ACHN (cell line): Measurements from ENCODE around the gene HOXA2.
A peak's percentile ranks its signal among the peaks of the same experiment; 100 is the strongest.

Experiments
- DNase-seq: peaks from one replicate; pipeline ENCODE4 v3.0.0-alpha.2; 2015
- in situ Hi-C: cut with HindIII; loops from 2 replicates; pipeline ENCODE4 v1.10.0; 2017; ENCODE audit warnings: low sequenced_read_pairs, low pct_ligation_motif_present, low pct_unique_long_range_greater_than_20kb

The HOXA2 gene

GRCh38 chr7:27116031-27116961, 13.8 kb upstream of the HOXA2 start:
- in situ Hi-C loops = no loop called here
- peak; percentile 40 for DNase-seq

DNA sequence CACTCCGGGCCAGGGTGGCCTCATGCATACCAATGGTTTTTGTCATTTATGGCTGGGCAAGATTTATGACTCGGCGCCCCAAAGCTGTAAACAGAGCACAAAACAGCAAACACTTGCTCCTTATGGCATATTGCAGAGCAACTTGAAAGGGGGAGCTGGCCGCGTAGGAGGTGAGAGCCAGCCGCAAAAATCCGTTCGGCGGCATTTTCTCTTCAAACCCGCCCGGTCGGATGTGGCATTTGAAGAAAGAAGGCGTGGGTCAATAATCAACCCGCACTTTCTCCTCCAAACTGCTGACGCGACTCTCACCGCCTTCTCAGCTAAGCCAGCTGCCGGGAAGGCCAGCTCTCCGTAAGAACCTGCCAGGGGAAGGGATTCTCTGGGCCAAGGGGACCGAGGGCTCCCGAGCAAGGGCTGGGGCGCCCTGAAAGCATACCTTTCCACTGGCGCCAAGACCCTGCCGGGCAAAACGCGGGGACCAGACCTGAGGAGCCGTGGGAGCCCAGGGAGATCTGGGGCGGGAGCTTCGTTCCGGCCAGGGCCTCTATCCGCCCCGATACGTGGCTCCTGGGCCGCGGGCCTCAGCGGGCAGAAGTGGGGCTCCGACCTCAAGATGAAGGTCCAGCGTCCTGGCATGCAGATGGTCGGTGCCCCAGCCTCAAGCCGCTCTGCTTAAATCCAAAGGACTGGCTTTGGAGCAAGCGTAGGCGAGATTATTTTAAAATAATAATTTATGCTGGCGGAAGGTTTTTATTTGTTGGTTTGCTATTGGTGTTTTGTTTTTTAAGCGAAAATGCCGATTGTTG, 12.9 kb upstream of the HOXA2 start:
- DNase-seq = peak; percentile 96
- in situ Hi-C loops = no loop called here

DNA sequence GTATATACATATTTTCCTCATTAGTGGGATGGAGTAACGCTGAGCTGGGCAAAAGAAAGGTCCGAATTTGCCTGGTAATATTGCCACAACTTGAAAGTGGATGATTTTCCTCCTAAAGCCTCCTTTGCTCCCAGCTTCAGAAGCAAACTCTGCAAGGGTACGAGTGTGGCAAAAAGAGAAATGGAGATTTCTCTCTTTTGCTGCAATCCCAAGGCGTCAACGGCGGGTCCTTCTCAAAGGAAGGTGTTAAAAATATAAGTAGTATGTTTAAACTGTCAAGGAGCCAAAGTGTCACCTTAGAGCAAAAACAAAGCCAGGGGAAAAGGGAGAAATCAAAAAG, 12.4 kb upstream of the HOXA2 start:
- no peak for DNase-seq
- in situ Hi-C loops = no loop called here

- peak; percentile 89 for DNase-seq
Observed at GRCh38 chr7:27113991-27114769, 11.7 kb upstream of the HOXA2 start.

DNA sequence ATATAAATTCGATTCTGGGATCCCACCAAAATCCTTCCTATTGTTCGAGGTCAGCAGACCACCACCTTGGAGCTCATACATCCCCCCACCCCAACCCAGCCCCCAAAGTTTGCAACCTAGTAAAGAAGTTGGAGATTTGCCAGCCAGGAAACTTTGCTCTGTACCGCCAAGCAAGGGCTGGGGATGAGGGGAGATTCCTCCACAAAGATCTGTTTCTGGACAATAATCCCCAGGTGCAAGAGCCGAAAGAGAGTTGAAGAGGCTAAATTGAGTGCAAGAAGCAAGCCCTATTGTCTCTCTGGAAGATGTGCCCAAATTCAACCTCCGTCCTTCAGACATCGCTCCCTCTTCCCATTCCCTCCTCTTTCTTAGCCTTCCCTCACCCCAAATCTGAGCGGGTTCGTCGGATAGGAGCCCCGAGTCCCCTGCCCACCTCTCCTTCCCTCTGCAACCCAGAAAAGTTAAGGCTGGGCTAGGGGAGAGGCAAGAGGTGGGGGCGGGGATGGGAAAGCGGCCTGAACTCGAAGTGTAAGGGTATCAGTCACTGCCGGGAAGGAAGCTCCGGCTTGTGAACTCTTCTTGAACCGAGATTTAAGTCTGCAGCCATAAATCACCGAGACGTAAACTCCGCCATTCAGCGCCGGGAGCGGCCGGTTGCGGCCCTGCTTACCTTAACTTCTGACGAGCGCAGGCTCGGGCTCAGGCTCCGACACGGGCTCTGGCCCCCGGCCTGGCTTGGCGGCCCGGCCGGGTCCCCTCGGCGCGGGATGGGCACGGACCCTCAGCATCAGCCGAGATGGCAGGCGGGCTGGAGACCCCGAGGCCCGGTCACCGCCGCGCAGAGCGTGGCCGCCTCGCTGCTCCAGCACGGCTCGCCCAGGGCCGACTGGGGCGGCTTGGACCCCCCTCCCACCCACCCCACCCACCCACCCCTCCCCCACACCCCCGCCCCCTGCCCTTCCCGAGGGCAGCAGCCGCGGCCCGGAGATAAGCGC, 10.8 kb upstream of the HOXA2 start:
- peak; percentile 92 for DNase-seq
- in situ Hi-C loops = no loop called here

More at GRCh38 chr7:27113991-27114769, 11.7 kb upstream of the HOXA2 start:
- in situ Hi-C loops = no loop called here

DNA sequence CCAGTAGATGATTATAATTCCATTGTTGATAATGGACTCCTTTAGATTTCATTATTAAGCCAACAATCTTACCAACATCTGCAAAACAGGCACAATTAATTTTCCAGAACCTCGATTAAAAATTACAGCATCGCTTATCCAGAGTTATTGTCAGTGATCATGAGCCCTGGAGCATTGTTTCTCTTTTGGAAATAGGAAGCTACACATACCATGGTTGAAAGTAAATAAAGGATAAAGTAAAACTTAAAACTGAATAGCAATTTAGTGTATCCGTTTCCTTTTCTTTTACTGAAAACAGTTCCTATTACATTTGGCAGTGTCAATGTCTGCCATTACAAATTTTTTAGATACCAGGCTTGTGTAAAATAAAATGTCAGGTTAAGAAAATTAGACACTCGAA, 9.9 kb upstream of the HOXA2 start:
- in situ Hi-C loops = no loop called here
- no peak for DNase-seq

GRCh38 chr7:27111751-27112277, 9.3 kb upstream of the HOXA2 start:
- in situ Hi-C loops = no loop called here
- no peak for DNase-seq

GRCh38 chr7:27111042-27111750, 8.7 kb upstream of the HOXA2 start:
- peak; percentile 42 for DNase-seq
- in situ Hi-C loops = no loop called here

GRCh38 chr7:27110186-27111031, 7.9 kb upstream of the HOXA2 start:
- DNase-seq = no peak
- in situ Hi-C loops = no loop called here

- in situ Hi-C loops = no loop called here
- no peak for DNase-seq
Observed at GRCh38 chr7:27109466-27110185, 7.1 kb upstream of the HOXA2 start.

DNA sequence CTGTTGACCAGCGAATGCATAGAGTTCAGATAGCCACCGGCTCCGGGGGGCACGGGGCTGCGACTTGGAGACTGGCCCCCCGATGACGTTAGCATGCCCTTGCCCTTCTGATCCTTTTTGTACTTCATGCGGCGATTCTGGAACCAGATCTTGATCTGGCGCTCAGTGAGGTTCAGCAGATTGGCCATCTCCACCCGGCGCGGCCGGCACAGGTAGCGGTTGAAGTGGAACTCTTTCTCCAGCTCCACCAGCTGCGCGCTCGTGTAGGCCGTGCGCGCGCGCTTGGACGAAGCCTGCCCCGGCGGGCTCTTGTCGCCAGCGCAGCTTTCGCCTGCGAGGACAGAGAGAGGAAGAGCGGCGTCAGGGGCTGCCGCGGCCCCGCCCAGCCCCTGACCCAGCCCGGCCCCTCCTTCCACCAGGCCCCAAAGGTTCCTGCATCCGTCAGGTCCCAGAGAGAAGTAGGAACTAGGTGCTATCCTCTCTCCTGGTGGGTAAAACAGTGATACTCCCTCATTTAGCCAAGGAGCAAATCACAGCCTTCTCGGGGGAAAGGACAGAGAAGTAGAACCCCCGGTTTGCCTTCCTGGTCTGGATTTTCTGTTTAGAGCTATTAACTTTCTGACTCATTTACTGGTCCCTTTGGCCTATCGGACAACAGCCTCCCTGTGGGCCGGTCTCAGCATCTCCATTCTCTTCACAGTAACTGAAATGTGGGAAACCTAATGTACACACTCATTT, 6.1 kb upstream of the HOXA2 start:
- in situ Hi-C loops = no loop called here

GRCh38 chr7:27107391-27108381, 5.2 kb upstream of the HOXA2 start:
- no peak for DNase-seq
- in situ Hi-C loops = no loop called here

More for the DNA sequence above, 6.1 kb upstream of the HOXA2 start:
- DNase-seq = no peak

GRCh38 chr7:27106901-27107240, 4.4 kb upstream of the HOXA2 start:
- in situ Hi-C loops = no loop called here

More at GRCh38 chr7:27106901-27107240, 4.4 kb upstream of the HOXA2 start:
- no peak for DNase-seq
